ENCODE data around the gene INPP5B.
"Not testable (repeated sequence)": the region's sequence is repeated elsewhere in the genome, so short reads cannot be mapped to it uniquely, and the experiment has no call there.

The INPP5B gene

DNA sequence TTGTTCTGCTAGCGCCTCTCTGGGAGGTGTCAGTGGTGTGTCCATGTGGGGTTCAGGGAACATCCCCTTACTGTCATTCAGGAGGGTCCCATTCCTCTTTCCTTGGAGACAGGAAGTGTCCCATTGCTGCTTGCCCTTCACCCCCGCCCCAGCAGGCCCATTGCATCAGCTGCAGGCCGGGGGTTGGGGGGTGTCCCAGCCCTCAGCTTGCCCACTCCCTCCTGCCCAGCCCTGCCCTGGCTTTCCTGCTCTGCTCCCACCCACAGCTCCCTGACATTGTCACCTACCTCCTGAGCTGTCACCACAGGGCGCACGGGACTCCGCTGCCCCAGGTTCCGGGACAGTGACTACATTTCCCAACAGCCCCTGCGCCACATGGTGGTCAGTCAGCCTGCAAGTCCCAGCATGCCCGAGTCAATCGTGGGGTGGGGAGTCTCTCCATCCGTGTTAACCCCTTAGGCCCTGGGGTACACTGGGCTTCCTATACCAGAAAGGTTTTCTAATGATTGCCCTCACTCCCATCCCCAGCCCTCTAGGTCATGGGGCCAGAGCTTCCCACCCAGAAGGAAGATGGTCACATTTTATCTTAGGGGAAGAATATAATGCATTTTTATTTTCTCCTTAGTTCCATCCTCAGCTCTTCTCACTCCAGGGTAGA is at the start of gene INPP5B:
TSS of gene INPP5B (minus strand) at position 351 of the 658 bp plus-strand sequence. CDS start 745 bp downstream, outside the sequence.
- FAIRE-seq = no peak

DNA sequence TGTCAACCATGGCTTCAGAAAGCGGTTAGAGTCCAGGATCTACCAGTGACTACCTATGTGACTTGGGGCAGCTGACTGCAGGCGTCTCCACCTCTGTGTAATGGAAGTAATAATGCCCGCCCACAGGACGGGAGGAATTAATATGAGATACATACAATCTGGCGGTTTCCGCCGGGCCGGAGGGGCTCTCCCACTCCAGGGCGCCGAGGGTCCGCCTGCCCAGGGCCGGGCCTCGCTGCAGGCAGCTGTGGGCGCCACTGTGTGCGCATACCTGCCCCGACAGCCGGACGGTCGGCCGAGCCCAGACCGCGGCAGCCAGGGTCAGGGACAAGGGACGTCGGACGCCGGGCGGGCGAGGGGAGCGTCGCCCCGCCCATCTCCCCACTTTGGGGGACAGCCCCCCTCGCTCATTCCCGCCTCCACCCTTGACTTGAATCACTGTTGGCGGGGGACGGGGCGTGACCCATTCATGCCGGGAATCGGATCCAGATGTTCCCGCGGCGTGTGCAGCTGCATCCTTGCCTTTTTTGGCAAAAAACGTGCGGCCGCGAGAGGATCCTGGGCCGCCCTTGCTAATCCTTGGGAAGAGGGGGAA is 49.0 kb upstream of the INPP5B start:
- peak; percentile 33 for FAIRE-seq

DNA sequence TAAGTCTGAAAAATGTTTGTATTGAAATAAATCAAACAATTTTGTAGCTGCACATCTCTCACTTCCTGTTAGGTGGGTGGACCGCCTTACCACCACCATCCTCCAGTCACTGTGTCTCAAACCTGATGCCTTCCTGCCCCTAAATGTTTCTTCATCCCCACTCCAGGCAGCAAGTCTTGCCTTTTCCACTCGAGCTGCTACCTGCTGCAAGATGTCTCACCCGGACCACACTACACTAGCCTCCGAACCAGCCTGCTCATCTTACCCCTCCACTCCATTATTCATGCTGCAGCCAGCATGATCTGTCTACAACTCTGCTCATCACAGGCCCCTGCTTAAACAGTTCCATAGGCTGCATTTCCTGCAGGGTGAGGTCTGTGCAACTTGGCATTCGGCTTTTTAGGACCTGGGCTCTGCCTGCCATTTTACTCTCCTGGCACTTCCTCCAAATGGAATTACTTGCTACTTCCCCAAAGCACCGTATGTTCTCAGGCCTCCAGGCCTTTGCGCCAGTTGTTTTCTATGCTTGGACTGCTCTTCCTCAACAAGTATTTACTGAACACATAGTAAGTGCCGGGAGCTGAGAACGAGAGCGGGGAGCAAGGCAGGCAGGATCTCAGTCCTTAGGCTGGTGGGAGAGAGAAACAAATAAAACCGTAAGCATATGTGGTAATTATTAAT is 48.2 kb upstream of the INPP5B start:
- no peak for FAIRE-seq

DNA sequence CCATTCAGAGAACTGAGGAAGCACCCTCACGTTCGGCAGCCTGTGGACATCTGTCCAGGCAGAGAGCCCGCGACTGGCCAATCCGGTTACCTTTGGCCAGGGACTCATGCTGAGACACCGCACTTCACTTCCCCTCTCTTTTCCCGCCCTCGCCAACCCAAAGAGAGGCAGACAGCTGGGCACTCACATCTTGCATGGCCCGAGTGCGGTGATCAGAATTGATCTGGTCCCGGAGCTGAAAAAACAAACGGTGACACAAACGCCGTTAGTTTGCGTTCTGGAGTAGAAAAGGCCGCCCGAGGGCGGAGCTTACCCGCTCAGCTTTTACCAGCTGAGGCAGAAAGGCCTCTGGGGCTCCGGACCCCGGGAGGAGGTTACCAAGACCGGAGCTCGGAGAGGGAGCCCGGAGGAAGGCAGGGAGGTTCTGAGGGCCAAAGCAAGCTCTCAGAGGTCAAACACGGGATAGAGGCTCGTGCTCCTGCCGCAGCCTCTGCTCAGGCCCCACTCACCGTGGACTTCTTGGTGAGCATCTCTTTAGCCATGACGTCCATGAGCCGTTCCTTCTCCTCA is 42.6 kb upstream of the INPP5B start:
- FAIRE-seq = no peak

DNA sequence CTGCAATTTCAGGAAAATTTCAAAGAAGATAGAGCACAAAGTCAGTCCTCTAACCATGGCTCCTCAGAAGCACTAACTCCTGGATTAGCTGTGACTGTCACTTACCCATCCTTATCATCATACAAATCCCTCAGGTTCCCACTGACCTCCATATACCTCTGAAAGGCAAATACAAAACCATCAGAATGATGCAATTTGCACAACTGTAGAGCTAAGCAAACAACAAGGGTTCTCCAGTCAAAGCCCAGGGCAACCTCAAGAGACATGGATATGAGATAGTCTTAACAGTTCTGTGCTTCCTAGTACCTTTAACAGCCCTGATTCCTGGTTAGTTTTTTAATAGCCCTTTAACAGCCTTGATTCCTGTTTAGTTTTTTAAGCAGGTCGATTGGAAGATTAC is 40.8 kb upstream of the INPP5B start:
- no peak for FAIRE-seq

DNA sequence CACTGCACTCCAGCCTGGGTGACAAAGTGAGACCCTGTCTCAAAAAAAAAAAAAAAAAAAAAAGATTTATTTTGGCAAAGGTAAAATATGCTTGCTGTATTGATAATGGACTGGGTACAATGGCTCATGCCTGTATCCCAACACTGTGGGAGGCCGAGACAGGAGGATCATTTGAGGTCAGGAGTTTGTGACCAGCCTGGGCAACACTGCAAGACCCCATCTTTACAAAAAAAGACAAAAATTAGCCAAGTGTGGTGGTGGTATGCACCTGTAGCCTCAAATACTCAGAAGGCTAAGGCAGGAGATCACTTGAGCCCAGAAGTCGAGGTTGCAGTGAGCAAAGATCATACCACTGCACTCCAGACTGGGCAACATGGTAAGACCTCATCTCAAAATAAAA is 36.7 kb upstream of the INPP5B start:
- FAIRE-seq = no peak

DNA sequence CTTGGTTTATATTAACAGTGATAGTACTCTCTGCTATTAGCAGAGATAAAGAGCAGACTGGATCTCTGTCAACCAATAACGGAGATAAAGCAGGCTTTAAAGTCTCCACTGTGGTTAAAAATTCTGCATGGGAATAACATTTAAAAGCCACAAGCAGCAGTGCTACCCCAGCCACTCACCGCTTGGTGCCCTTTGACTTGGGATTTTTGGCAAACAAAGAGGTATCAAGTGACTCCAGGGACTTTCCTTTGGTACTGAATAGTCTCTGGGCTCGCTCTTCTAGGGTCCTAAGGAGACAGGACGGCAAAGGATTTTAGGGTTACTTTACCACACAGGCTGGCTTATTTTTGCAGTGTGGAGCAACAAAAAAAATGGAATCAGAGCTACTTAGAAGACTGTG is 31.7 kb upstream of the INPP5B start:
- FAIRE-seq = no peak

DNA sequence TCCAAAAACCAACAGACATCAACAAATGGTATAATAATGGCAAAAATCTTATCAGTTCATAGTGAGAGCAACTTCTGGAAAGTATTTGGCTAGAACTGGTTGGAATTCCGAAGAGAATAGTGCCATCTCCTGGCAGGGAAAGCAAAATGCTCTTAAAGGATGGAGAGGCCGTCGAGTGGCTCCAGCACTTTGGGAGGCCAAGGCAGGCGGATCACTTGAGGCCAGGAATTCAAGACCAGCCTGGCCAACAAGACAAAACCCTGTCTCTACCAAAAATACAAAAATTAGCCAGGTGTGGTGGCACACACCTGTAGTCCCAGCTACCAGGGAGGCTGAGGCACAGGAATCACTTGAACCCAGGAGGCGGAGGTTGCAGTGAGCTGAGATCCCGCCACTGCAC is 28.2 kb upstream of the INPP5B start:
- not testable (repeated sequence) for FAIRE-seq

DNA sequence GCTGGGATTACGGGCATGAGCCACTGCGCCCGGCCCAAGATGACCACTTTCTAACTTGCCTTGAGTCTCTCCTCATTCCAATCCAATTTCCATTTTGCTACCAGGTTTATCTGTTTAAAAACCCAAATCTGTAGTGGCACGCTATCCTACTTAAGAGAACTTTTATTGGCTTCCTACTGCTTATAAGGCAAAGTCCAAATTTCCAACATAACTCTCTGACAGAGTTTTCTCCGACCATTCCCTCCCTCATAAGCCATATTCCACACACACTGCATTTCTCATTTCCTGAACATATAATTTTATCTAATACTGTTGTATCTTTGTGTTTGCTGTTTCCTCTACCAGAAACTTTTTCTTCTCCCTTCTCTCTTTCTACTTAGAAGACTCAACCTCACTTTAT is 27.7 kb upstream of the INPP5B start:
- FAIRE-seq = no peak

DNA sequence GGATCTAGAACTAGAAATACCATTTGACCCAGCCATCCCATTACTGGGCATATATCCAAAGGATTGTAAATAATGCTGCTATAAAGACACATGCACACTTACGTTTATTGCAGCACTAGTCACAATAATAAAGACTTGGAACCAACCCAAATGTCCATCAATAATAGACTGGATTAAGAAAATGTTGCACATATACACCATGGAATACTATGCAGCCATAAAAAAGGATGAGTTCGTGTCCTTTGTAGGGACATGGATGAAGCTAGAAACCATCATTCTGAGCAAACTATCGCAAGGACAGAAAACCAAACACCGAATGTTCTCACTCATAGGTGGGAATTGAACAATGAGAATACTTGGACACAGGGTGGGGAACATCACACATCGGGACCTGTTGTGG is 26.8 kb upstream of the INPP5B start:
- not testable (repeated sequence) for FAIRE-seq

DNA sequence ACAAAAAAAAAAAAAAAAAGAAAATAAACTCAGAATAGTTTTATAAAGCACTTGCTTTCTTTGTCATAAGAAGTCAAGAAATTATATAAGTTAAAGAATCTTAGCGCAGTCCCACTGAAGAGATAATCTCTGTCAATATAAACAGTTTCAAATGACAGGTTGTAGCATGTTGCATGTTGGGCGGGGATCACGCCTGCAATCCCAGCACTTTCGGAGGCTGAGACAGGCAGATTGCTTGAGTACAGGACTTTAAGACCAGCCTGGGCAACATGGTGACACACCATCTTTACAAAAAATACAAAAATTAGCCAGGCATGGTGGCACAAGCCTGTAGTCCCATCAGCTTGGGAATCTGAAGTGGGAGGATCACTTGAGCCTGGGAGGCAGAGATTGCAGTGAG is 18.4 kb upstream of the INPP5B start:
- no peak for FAIRE-seq

DNA sequence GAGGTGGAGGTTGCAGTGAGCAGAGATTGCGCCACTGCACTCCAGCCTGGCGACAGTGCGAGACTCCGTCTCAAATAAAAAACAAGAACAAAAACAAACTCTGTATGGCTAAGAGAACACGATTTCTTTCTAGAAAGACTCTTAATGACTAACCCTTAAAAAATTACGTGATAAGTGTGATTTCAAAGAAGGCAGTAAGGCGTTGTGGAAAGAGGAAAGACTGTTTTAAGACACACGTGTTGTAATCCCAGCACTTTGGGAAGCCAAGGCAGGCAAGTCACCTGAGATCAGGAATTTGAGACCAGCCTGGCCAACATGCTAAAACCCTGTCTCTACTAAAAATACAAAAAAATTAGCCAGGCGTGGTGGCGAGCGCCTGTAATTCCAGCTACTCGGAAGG is 17.3 kb upstream of the INPP5B start:
- FAIRE-seq = not testable (repeated sequence)

DNA sequence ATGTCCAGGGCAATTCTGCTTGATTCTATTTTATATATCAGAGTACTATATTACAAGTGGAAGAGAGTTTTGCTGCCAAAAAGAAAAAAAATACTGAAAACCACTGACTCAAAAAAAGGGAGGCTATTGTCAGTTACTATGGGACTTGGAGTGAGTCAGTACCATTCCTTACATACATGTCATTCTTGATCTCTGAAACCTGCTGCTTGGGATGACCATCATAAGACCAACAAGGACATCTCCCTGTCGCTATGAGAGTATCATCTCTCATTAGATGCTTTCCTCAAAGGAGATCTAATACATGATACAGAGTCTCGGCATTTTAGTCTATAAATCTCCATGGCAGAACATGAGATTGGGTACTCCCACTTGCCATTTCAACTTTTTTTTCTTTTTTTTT is 11.8 kb upstream of the INPP5B start:
- no peak for FAIRE-seq

DNA sequence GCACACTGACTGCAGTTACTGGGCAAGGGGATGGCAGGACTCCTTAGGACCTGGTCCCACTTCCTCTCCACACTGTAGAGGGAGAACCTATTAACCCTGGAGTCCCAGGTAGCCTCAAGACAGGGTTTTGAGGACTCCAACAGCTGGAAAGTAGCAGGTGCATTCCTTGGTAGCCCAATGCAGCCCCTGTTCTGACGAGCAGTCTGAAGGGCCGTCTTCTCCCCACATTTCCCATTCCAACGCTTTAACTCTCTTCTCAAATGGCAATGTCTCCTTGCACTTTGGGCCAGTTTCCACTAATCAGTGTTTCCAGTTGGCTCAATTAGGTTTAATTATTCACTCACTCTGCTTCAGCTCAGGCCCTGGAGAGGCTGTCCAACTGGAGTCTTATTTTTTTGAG is 8.8 kb upstream of the INPP5B start:
- FAIRE-seq = no peak

DNA sequence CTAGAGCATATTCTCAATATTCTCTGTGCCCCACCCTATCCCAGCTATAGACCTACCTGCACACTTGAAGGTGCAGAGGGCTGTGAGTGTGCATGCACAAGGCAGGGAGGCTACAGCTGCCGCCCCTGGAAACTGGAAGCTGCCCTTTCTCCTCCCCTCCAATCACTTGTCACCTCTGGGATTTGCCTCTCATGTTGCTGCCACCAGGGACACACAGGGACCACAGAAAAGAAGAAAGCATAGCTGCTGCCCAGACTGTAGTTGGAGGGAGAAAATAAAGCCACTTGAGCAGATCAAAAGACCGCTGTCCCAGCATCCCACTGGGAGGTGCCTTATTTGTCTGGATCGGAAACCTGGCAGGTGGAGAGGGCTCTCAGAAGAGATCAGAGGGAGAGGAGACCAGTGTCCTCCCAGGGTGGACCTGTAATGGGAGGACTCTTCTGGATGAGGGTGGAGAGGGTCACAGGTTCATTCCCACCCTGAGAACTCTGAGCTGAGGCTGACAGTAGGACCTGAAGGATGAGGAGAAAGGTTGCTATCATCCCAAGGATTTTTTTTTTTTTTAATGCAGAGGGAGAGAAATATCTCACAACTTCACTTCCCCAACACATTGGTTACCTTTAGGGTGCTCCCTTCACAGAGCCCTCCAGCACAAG is 7.6 kb upstream of the INPP5B start:
- FAIRE-seq = no peak

DNA sequence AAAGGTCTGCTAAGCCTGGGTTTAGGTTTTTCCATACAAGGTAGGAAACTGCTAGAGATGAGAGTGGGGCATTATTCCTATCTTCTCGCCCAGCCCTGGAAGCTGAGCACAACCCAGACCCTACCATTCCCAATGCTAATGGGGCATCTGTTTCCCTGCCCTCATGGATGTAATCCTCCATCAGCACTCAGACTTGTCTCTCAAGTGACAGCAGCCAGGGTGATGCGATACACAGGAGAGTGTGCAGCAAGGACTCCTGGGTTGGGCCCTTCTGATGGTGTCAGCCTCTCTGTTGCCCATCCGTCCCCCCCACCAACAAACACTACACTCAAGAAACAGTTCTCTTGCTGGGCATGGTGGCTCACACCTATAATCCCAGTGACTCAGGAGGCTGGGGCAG is 5.9 kb upstream of the INPP5B start:
- no peak for FAIRE-seq

DNA sequence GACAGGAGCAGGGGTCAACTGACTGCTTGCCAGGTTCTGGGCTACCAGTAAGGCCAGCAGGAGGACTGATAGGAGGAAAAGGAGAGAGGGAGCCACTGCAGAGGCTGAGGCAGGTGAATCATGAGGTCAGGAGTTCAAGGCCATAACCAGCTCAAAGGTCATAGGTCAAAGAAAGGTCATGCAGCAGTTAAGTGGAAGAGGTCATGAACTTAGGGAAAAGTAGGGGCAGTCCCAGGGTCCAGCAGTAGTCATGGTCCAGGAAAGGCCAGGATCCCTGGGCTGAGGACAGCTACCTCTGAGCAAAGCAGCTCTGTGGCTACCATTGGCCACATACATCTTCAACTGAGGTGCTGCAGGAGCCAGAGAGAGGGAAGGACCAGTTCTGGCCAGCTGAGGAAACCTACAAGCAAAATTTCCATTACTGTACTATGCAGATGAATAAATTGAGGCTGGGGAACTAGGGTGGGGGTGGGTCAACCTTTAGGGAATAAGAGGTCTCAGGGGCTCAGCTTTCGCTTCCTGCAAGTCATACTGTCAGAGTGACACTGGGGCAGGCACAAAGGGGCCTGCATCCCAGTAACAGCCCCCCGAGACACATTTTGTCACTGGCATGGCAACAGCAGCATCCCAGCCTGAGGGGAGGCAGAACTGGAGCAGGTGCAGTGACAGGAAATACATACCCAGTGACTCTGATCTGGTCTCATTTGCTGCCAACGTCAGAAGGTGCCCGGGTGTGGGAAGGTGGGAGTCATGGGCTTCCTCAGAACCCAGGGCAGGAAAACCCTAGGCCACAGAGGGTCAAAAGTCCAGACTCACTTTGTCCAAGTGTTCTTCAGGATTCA is 5.2 kb upstream of the INPP5B start:
- no peak for FAIRE-seq

DNA sequence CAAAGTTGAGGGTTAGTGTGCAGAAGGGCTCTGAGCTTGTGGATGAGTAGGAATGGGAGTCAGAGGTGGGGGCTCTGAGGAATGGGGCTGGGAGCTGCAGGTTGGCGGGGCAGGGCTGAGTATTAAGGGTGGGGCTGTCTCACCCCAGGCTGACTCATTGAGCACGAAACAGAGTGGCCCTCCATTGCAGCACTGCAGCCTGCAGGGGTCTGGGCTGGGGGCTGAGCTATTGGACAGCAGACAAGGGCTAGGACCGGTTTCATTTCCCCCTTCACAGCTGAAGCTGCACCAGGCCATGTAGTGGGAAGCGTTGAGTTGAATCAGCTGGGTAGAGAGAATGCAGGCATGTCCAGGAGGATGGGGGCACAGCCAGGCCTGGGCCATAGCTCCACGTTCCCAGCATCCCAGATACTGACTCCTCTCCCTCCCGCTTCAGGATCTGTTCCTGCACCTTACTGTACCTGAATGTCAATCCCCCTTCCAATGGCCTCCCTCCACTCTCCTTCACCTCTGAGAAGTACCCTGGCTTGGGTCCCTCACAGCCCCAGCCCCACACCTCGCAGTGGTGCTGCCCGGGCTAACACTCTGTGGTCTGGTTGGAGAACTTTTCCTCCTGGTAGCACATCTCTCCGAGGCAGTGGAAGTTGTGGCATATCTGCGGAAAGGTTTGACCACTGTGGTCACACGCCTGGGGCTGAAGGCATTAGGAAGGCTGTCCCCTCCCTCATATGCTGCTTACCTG is 4.4 kb upstream of the INPP5B start:
- FAIRE-seq = no peak

DNA sequence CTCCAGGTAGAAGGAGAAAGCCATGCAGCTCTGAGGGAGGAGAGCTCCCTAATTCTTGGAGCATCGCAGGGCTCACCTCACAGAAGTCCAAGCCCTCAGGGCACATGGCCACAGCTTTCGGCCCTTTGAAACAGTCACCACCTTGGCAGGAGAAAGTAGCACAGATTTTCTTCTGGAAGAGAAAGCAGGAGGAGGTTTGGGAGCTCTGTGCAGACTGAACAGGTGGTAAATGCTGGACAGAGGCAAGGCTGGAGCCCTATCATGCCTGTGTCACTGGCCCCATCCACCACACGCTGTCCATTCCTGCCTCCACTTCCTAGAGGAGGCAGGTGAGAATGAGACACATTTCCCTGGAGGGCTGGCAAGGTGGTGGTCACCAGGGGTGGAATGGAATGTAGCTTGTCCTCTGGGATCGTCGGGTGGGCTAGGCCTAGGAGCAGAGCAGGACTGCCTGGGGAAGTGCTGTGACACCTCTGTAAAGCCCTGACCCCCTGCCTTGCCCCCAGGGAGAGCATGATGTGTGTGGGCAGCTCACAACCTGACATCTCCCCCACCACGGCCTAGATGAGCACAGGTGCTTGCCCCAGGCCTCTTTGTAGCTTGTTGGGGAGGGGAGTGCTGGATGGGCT is 2.8 kb upstream of the INPP5B start:
- FAIRE-seq = no peak

DNA sequence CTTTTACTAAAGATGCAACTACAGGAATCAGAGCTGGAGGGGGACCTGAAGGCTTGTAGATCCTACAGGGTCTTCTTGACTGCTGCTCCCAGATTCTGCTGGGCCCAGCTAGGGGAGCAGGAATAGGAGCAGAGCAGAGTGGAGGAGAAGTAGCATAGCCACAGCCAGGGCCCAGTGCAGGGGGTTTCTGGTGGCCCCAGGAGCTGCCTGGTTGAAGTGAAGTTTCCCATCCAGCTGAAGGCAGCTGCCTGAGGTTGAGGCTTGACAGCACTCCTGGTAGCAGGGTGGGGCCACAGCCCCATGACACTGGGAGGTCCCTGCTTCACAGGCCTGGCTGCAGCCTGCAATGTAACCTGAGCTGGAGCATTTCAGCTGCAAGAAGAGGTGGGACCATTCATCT is 2.0 kb upstream of the INPP5B start:
- FAIRE-seq = no peak

DNA sequence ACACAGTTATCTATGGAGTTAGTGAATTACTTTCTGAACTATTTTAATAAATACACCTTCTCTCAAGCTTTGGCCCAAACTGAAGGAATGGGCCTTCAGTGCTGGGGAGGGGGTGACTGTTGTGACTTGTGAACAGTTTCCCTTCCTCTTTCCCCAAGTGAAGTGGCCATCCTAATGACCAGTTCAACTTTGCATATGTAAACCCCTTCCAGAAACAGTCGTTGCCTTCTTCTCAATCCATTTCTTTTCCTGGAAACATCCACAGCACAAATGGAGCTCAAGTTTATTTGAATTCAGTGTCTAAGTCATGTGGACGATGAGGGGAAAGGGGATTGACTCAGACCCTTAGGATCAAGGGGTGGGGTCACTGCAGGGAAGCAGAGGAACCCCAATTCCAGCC is 1.3 kb upstream of the INPP5B start:
- FAIRE-seq = no peak

Measured in endometrium (tissue), 2 donors.